HepG2 (cell line): ENCODE results near the gene PTPRM. TPM values are rescaled to one million over a fixed set of nuclear protein-coding genes. Genes with fewer than 3 reads are reported as not detected.

ENCODE experiments used
- ATAC-seq: fragments of 200-7000 bp; cut with Tn5 transposase; 3 replicates; pipeline ENCODE4 v1.9.1; 2020; ENCODE audit warnings: mild to moderate bottlenecking, moderate library complexity
- BruUV-seq: library from RNA; stranded (reverse); fragments of 400-500 nt; replicated peaks from 2 replicates; lab custom pipeline; 2021; lab: Mats Ljungman, UMichigan
- CTCF ChIA-PET: fragments of 300-600 bp; formaldehyde crosslinking; extraction: SDS; loops from one replicate; lab custom pipeline; 2021; ENCODE audit warnings: low total read pairs, inconsistent platforms, low intra/inter-chr PET ratio; lab: Yijun Ruan, JAX
- POLR2A ChIA-PET: fragments of 350-600 bp; sonication (Branson Sonifier 250); formaldehyde crosslinking; loops from one replicate; lab custom pipeline; 2020; ENCODE audit warnings: antibody characterized with exemption, inconsistent platforms; lab: Yijun Ruan, JAX
- DNase-seq: peaks from one replicate; pipeline ENCODE4 v3.0.0-alpha.2; 2015; ENCODE audit warnings: low spot score
- FAIRE-seq: peaks from 3 replicates; lab custom pipeline; 2011; peaks lifted over from hg19 to GRCh38; lab: Jason Lieb, UNC
- H2AFZ ChIP-seq: one replicate; pipeline ENCODE4 v1.6.1; 2011; ENCODE audit warnings: low read length, inconsistent platforms
- H3K27ac ChIP-seq: fragments of 300-600 bp; 3 replicates; pipeline ENCODE4 v1.8.0; 2011; ENCODE audit warnings: mixed run types, mild to moderate bottlenecking, mixed read lengths, low read length, inconsistent platforms; ENCODE audit not compliant: insufficient read depth; ENCODE audit errors: extremely low read length
- H3K27me3 ChIP-seq, 2 experiments: fragments of 200-600 bp in 1 of 2; 2 replicates in 1 of 2; 3 replicates in 1 of 2; pipeline versions ENCODE4 v1.6.0 to v1.8.0; 2011; ENCODE audit warnings: low read length in 2 of 2, mild to moderate bottlenecking in 2 of 2, moderate library complexity in 2 of 2, inconsistent platforms in 1 of 2; ENCODE audit not compliant: insufficient read depth in 2 of 2, control insufficient read depth in 1 of 2
- H3K36me3 ChIP-seq, 2 experiments: fragments of 200-600 bp in 1 of 2; replicated peaks in 1 of 2; 2 replicates in 1 of 2; 3 replicates in 1 of 2; pipeline versions ENCODE4 v1.5.1 to v1.8.0; 2011; ENCODE audit warnings: low read length in 2 of 2, inconsistent platforms in 1 of 2; ENCODE audit not compliant: insufficient read depth in 2 of 2, control insufficient read depth in 1 of 2
- H3K4me1 ChIP-seq: 2 replicates; pipeline ENCODE4 v1.5.1; 2012; ENCODE audit warnings: low read length, inconsistent platforms; ENCODE audit not compliant: insufficient read depth
- H3K4me2 ChIP-seq: 2 replicates; pipeline ENCODE4 v1.6.0; 2011; ENCODE audit warnings: low read depth, low read length, inconsistent platforms
- H3K4me3 ChIP-seq, 3 experiments: fragments of 200-600 bp in 1 of 3; sonication (generic), shearing (Covaris generic) in 1 of 3; replicated peaks in 1 of 3; 2 replicates each; pipeline ENCODE4 v1.5.1; 2011 to 2016; ENCODE audit warnings: low read length in 3 of 3, inconsistent platforms in 2 of 3, low read depth in 2 of 3, mild to moderate bottlenecking in 2 of 3, control low read depth in 1 of 3, mixed read lengths in 1 of 3; ENCODE audit not compliant: insufficient read depth in 1 of 3
- H3K79me2 ChIP-seq: one replicate; pipeline ENCODE4 v1.6.1; 2011; ENCODE audit warnings: low read length, inconsistent platforms; ENCODE audit not compliant: insufficient read depth
- H3K9ac ChIP-seq: 2 replicates; pipeline ENCODE4 v1.6.0; 2011; ENCODE audit warnings: mild to moderate bottlenecking, low read depth, low read length, inconsistent platforms; ENCODE audit not compliant: insufficient read depth
- H3K9me3 ChIP-seq: 2 replicates; pipeline ENCODE4 v1.5.1; 2012; ENCODE audit warnings: mild to moderate bottlenecking, low read length
- H4K20me1 ChIP-seq: 2 replicates; pipeline ENCODE4 v1.6.0; 2011; ENCODE audit warnings: inconsistent platforms, mild to moderate bottlenecking, low read length, moderate library complexity; ENCODE audit not compliant: insufficient read depth
- AGO2 ChIP-seq: fragments of 200-400 bp; formaldehyde crosslinking; optimal IDR thresholded peaks from 2 replicates; pipeline ENCODE3; 2017; ENCODE audit warnings: mild to moderate bottlenecking, low read depth, low read length, moderate library complexity
- ARID2 ChIP-seq: sonication (generic); formaldehyde crosslinking; IDR thresholded peaks from 2 replicates; pipeline ENCODE4 v1.8.1; 2022; ENCODE audit warnings: mild to moderate bottlenecking, missing genetic modification reagents, borderline replicate concordance
- BCL3 ChIP-seq: sonication (generic); formaldehyde crosslinking; IDR thresholded peaks from 2 replicates; pipeline ENCODE4 v1.5.1; 2020; ENCODE audit warnings: mild to moderate bottlenecking, missing genetic modification reagents, moderate library complexity
- CENPT ChIP-seq: sonication (generic); formaldehyde crosslinking; IDR thresholded peaks from 2 replicates; pipeline ENCODE4 v1.8.0; 2022; ENCODE audit warnings: low read depth, mild to moderate bottlenecking, moderate library complexity, missing genetic modification reagents
- KAT2B ChIP-seq: fragments of 150-350 bp; IDR thresholded peaks from 2 replicates; pipeline ENCODE4 v1.6.1; 2014; ENCODE audit warnings: low read depth, low read length, borderline replicate concordance
- MAFK ChIP-seq, 2 experiments: IDR thresholded peaks in 1 of 2; conservative IDR thresholded peaks in 1 of 2; 2 replicates each; pipeline ENCODE4 v1.6.1; 2011; ENCODE audit warnings: improper control_type of control experiment in 2 of 2, low read length in 2 of 2
- RELA ChIP-seq: sonication (generic); formaldehyde crosslinking; IDR thresholded peaks from 2 replicates; pipeline ENCODE4 v1.4.0; 2020; ENCODE audit warnings: missing genetic modification reagents
- RORA ChIP-seq: sonication (generic); formaldehyde crosslinking; IDR thresholded peaks from 2 replicates; pipeline ENCODE4 v1.5.0; 2020; ENCODE audit warnings: mild to moderate bottlenecking, missing genetic modification reagents, moderate library complexity
- SETDB1 ChIP-seq: sonication (generic); formaldehyde crosslinking; IDR thresholded peaks from 2 replicates; pipeline ENCODE4 v1.5.1; 2020; ENCODE audit warnings: missing genetic modification reagents, mild to moderate bottlenecking, borderline replicate concordance
- TAF1 ChIP-seq: sonication (generic); formaldehyde crosslinking; IDR thresholded peaks from 2 replicates; pipeline ENCODE4 v1.4.0; 2020; ENCODE audit warnings: missing genetic modification reagents
- ZNF260 ChIP-seq: sonication (generic); formaldehyde crosslinking; IDR thresholded peaks from 2 replicates; pipeline ENCODE4 v1.4.0; 2020; ENCODE audit warnings: missing genetic modification reagents, low read depth, mild to moderate bottlenecking, borderline replicate concordance
- ZNF367 ChIP-seq: sonication (generic); formaldehyde crosslinking; IDR thresholded peaks from 2 replicates; pipeline ENCODE4 v1.4.0; 2020; ENCODE audit warnings: missing genetic modification reagents, borderline replicate concordance
- ZNF777 ChIP-seq: sonication (generic); formaldehyde crosslinking; IDR thresholded peaks from 2 replicates; pipeline ENCODE4 v1.4.0; 2020; ENCODE audit warnings: missing genetic modification reagents
- ZNF883 ChIP-seq: sonication (generic); formaldehyde crosslinking; IDR thresholded peaks from 2 replicates; pipeline ENCODE4 v1.5.1; 2020; ENCODE audit warnings: mild to moderate bottlenecking, missing genetic modification reagents; ENCODE audit errors: not compliant biosample characterization
- ZSCAN30 ChIP-seq: sonication (generic); formaldehyde crosslinking; IDR thresholded peaks from 2 replicates; pipeline ENCODE4 v1.5.0; 2020; ENCODE audit warnings: mild to moderate bottlenecking, missing genetic modification reagents
- WGBS: methylation state at CpG from one replicate; pipeline ENCODE4 v1.1.6; 2017; ENCODE audit warnings: low lambda C conversion rate; 5-methylcytosine and 5-hydroxymethylcytosine counted together
- in situ Hi-C: cut with HindIII; loops from 2 replicates; pipeline ENCODE4 v1.10.0; 2017; ENCODE audit warnings: low pct_unique_long_range_greater_than_20kb; ENCODE audit not compliant: extremely low pct_ligation_motif_present
- intact Hi-C: fragments of 100-400 bp; cut with micrococcal nuclease; formaldehyde crosslinking; loops from one replicate; pipeline ENCODE4 v1.10.0; 2022; ENCODE audit not compliant: unreplicated experiment
- polyA plus RNA-seq, 8 experiments: library from polyadenylated mRNA; depleted of rRNA in 3 of 8; stranded (reverse) in 7 of 8; unstranded in 1 of 8; fragments of >200 nt; fragmentation: Illumina TruSeq in 4 of 8; extraction: Trizol in 4 of 8; gene quantifications; 2 replicates each; pipeline versions ENCODE4 v1.2.1 to v1.2.3, GENCODE V29; 2011 to 2016; ENCODE audit warnings: low read depth in 4 of 8, missing spikeins in 1 of 8, mixed read lengths in 1 of 8; ENCODE audit not compliant: insufficient read depth in 1 of 8
- total RNA-seq, 5 experiments: library from RNA; depleted of rRNA; stranded (reverse); fragments of >200 nt; fragmentation: Illumina TruSeq; extraction: Trizol; gene quantifications; 2 replicates each; pipeline ENCODE4 v1.2.3, GENCODE V29; 2016; ENCODE audit warnings: low read depth in 1 of 5
- TF ChIP-seq, protein P1 (sequence below): sonication (generic); formaldehyde crosslinking; IDR thresholded peaks from 2 replicates; pipeline ENCODE4 v1.4.0; 2020; ENCODE audit warnings: missing genetic modification reagents; ENCODE audit errors: not compliant biosample characterization
- TF ChIP-seq, protein P2 (sequence below): IDR thresholded peaks from 2 replicates; pipeline ENCODE4 v1.6.1; 2012; ENCODE audit warnings: inconsistent platforms

PTPRM gene
- total and polyA plus RNA-seq, 2 of the 13 experiments (the other 11 are each of a cell fraction or from before 2014, with no cell fraction given), result 12.6 to 108 TPM

DNA sequence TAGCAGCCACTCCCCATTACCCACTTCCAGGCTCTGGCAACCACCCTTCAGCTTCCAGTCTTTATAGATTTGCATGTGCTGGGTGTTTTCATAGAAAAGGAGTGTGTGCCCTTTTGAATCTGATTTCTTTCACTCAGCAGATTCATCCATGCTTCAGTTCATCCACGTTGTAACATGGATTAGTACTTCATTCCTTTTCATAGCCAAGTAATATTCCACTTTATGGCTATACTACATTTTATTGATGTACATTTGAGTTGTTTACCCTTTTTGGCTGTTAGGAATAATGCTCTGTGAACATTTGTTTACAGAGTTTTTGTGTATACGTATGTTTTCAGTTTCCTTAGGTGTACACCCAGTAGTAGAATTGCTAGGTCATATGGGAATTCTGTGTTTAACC is 836.6 kb downstream of the PTPRM start:
- Histone ChIP-seq H4K20me1 (no peaks in the 10 kb centered on the region), H3K9ac (no peak overlapping the region), H2AFZ (no peak overlapping the region), H3K36me3 (no peaks in the 10 kb centered on the region; a peak in 1 of 5 replicates), H3K27ac (no peak overlapping the region), H3K4me1 (no peaks in the 10 kb centered on the region), H3K79me2 (no peaks in the 10 kb centered on the region), H3K4me2 (no peak overlapping the region), H3K9me3 (no peaks in the 10 kb centered on the region), H3K27me3 (no peaks in the 10 kb centered on the region), H3K4me3 (no peak overlapping the region)
- no peak for FAIRE-seq
- BruUV-seq, result no TSS peak
- ChIA-PET POLR2A (no interaction called here), CTCF (no interaction called here)
- no peak for ATAC-seq
- 96% methylated on average over 2 of the region's 2 CpGs for WGBS
- no peak for DNase-seq
- no peak for TF ChIP-seq ZSCAN30
- no peak for TF ChIP-seq RORA (CRISPR knock-in tag)
- intact Hi-C loops (no loop called here), in situ Hi-C loops (no loop called here)

- 89% methylated on average over 10 of the region's 10 CpGs for WGBS
- H3K4me1 ChIP-seq, result peaks cover 7% of the 10 kb centered on the region; the same call in 1 of the 2 replicates
- FAIRE-seq (no peak), ATAC-seq (no peak), DNase-seq (no peak)
- no peak overlapping the region for H3K9ac ChIP-seq
- no peaks in the 10 kb centered on the region for H3K79me2 ChIP-seq
- in situ Hi-C loops (no loop called here), intact Hi-C loops (no loop called here)
- no peak overlapping the region for H2AFZ ChIP-seq
- no peak overlapping the region for H3K4me2 ChIP-seq
- no peak overlapping the region for H3K27ac ChIP-seq
- no peaks in the 10 kb centered on the region; a peak in 1 of 5 replicates for H3K36me3 ChIP-seq
- CTCF ChIA-PET, result no interaction called here
- BruUV-seq, result no TSS peak
- POLR2A ChIA-PET, result no interaction called here
- H3K9me3 ChIP-seq, result peaks cover 6% of the 10 kb centered on the region
- no peaks in the 10 kb centered on the region for H4K20me1 ChIP-seq
- no peak overlapping the region for H3K4me3 ChIP-seq
- no peaks in the 10 kb centered on the region for H3K27me3 ChIP-seq
- TF ChIP-seq ZNF777 (CRISPR knock-in tag), result no peak
- no peak for TF ChIP-seq BCL3 (CRISPR knock-in tag)
- TF ChIP-seq MAFK (conservative IDR thresholded peaks at IDR 0.05 in 1 of 2, IDR thresholded peaks at IDR 0.05 in 1 of 2; ENCODE audit: low read length in 2 of 2), result no peak
- TF ChIP-seq, protein P1, sequence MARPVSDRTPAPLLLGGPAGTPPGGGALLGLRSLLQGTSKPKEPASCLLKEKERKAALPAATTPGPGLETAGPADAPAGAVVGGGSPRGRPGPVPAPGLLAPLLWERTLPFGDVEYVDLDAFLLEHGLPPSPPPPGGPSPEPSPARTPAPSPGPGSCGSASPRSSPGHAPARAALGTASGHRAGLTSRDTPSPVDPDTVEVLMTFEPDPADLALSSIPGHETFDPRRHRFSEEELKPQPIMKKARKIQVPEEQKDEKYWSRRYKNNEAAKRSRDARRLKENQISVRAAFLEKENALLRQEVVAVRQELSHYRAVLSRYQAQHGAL, result no peak
- TF ChIP-seq SETDB1 (CRISPR knock-in tag), result no peak
- no peak for TF ChIP-seq KAT2B
- no peak for TF ChIP-seq TAF1 (CRISPR knock-in tag)
- TF ChIP-seq AGO2, result no peak
- no peak for TF ChIP-seq ARID2
- TF ChIP-seq RELA (CRISPR knock-in tag), result no peak
- TF ChIP-seq, protein P2, sequence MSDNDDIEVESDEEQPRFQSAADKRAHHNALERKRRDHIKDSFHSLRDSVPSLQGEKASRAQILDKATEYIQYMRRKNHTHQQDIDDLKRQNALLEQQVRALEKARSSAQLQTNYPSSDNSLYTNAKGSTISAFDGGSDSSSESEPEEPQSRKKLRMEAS, result no peak
- TF ChIP-seq ZNF883 (CRISPR knock-in tag), result no peak
- TF ChIP-seq CENPT (CRISPR knock-in tag), result no peak
- no peak for TF ChIP-seq ZNF260 (CRISPR knock-in tag)
- no peak for TF ChIP-seq ZNF367 (CRISPR knock-in tag)
Measured at GRCh38 chr18:8406186-8406867, 839.2 kb downstream of the PTPRM start.
